ENCODE results near the gene NUTF2.
"Not testable (repeated sequence)": the region's sequence is repeated elsewhere in the genome, so short reads cannot be mapped to it uniquely, and the experiment has no call there.

NUTF2 gene

GRCh38 chr16:67888331-67888730 is 41.6 kb downstream of the NUTF2 start:
- DNase-seq: no peak

GRCh38 chr16:67892375-67892774 is 45.6 kb downstream of the NUTF2 start:
- DNase-seq: no peak

GRCh38 chr16:67892899-67893742 is 46.4 kb downstream of the NUTF2 start, which contains the start of gene PSKH1:
PSKH1 (plus strand) TSS chr16:67893254; CDS start chr16:67908750, 15,496 bp downstream.
- DNase-seq: peak; percentile 97

GRCh38 chr16:67893743-67894399 is 47.1 kb downstream of the NUTF2 start:
- DNase-seq: peak; percentile 18

- DNase-seq: no peak
Observed at GRCh38 chr16:67897231-67897630, 50.5 kb downstream of the NUTF2 start.

- no peak for DNase-seq
Observed at GRCh38 chr16:67901734-67902133, 55.0 kb downstream of the NUTF2 start.

GRCh38 chr16:67902831-67903230 is 56.1 kb downstream of the NUTF2 start:
- DNase-seq: no peak

- DNase-seq: no peak
Observed at GRCh38 chr16:67907397-67908180, 60.9 kb downstream of the NUTF2 start.

GRCh38 chr16:67909056-67909742 is 62.5 kb downstream of the NUTF2 start:
- DNase-seq: no peak

GRCh38 chr16:67910158-67910557 is 63.4 kb downstream of the NUTF2 start:
- DNase-seq: no peak

- no peak for DNase-seq
Observed at GRCh38 chr16:67914758-67915495, 68.2 kb downstream of the NUTF2 start.

- DNase-seq: not testable (repeated sequence)
Observed at GRCh38 chr16:67915496-67915769, 68.7 kb downstream of the NUTF2 start.

GRCh38 chr16:67915831-67916723 is 69.3 kb downstream of the NUTF2 start:
- DNase-seq: no peak

GRCh38 chr16:67917140-67917851 is 70.6 kb downstream of the NUTF2 start:
- DNase-seq: no peak

GRCh38 chr16:67917852-67918236 is 71.1 kb downstream of the NUTF2 start:
- peak; percentile 48 for DNase-seq

GRCh38 chr16:67919622-67920221 is 73.0 kb downstream of the NUTF2 start:
- no peak for DNase-seq

Measured in inflammatory macrophage treated with lipopolysaccharide for 4 hours (primary cell).